NK-92 (cell line): ENCODE measurements around the gene SLC15A4.
"Not testable (repeated sequence)": the region's sequence is repeated elsewhere in the genome, so short reads cannot be mapped to it uniquely, and the experiment has no call there.

ENCODE experiments used
- DNase-seq: peaks from one replicate; lab custom pipeline; 2025; ENCODE audit not compliant: unreplicated experiment; lab: John Stamatoyannopoulos, UW

Gene SLC15A4

GRCh38 chr12:128814411-128815261 lies 9.1 kb downstream of the SLC15A4 start:
- DNase-seq = no peak

- DNase-seq = no peak
Observed at GRCh38 chr12:128813883-128814282, 9.9 kb downstream of the SLC15A4 start.

- no peak for DNase-seq
Observed at GRCh38 chr12:128813392-128813791, 10.4 kb downstream of the SLC15A4 start.

GRCh38 chr12:128811806-128812205 lies 12.0 kb downstream of the SLC15A4 start:
- no peak for DNase-seq

GRCh38 chr12:128810182-128811127 lies 13.3 kb downstream of the SLC15A4 start:
- DNase-seq = no peak

- no peak for DNase-seq
Observed at GRCh38 chr12:128808651-128809050, 15.1 kb downstream of the SLC15A4 start.

- no peak for DNase-seq
Observed at GRCh38 chr12:128807161-128807724, 16.5 kb downstream of the SLC15A4 start.

- DNase-seq = no peak
Observed at GRCh38 chr12:128806573-128806972, 17.2 kb downstream of the SLC15A4 start.

- not testable (repeated sequence) for DNase-seq
Observed at GRCh38 chr12:128805406-128805805, 18.4 kb downstream of the SLC15A4 start.

GRCh38 chr12:128804762-128805161 lies 19.0 kb downstream of the SLC15A4 start:
- no peak for DNase-seq

- no peak for DNase-seq
Observed at GRCh38 chr12:128803788-128804187, 20.0 kb downstream of the SLC15A4 start.

GRCh38 chr12:128802756-128803155 lies 21.0 kb downstream of the SLC15A4 start:
- no peak for DNase-seq

GRCh38 chr12:128801879-128802391 lies 21.8 kb downstream of the SLC15A4 start:
- DNase-seq = no peak

GRCh38 chr12:128800606-128801005 lies 23.2 kb downstream of the SLC15A4 start:
- no peak for DNase-seq

- DNase-seq = no peak
Observed at GRCh38 chr12:128798571-128799341, 25.0 kb downstream of the SLC15A4 start.

GRCh38 chr12:128797119-128798118 lies 26.3 kb downstream of the SLC15A4 start:
- DNase-seq = no peak

GRCh38 chr12:128796439-128797118 lies 27.2 kb downstream of the SLC15A4 start:
- DNase-seq = no peak

- DNase-seq = no peak
Observed at GRCh38 chr12:128795530-128796361, 28.0 kb downstream of the SLC15A4 start.
